ENCODE data around the gene NPHP4. TPM values are rescaled to one million over a fixed set of nuclear protein-coding genes. Genes with fewer than 3 reads are reported as not detected.

The NPHP4 gene
- total and polyA plus RNA-seq, 2 experiments from 2014 or later, result 6.4 to 12.7 TPM

- Histone ChIP-seq H3K4me1 (ENCODE audit: low read depth) (no peaks in the 10 kb centered on the region), H3K27me3 (no peaks in the 10 kb centered on the region), H3K27ac (no peak overlapping the region), H3K36me3 (no peaks in the 10 kb centered on the region), H3K4me3 (no peak overlapping the region), H3K9me3 (ENCODE audit: low read depth) (no peaks in the 10 kb centered on the region)
- TF ChIP-seq, protein P1, sequence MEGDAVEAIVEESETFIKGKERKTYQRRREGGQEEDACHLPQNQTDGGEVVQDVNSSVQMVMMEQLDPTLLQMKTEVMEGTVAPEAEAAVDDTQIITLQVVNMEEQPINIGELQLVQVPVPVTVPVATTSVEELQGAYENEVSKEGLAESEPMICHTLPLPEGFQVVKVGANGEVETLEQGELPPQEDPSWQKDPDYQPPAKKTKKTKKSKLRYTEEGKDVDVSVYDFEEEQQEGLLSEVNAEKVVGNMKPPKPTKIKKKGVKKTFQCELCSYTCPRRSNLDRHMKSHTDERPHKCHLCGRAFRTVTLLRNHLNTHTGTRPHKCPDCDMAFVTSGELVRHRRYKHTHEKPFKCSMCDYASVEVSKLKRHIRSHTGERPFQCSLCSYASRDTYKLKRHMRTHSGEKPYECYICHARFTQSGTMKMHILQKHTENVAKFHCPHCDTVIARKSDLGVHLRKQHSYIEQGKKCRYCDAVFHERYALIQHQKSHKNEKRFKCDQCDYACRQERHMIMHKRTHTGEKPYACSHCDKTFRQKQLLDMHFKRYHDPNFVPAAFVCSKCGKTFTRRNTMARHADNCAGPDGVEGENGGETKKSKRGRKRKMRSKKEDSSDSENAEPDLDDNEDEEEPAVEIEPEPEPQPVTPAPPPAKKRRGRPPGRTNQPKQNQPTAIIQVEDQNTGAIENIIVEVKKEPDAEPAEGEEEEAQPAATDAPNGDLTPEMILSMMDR (IDR thresholded peaks at IDR 0.05; ENCODE audit: low read depth, low read length), result no peak
- DNase-seq (ENCODE audit: low read depth in 1 of 2, low spot score in 1 of 2), result no peak
Measured at GRCh38 chr1:6038603-6039002, 46.4 kb upstream of the NPHP4 start.

GRCh38 chr1:6037338-6037762, 45.1 kb upstream of the NPHP4 start:
- DNase-seq (ENCODE audit: low read depth in 1 of 2, low spot score in 1 of 2), result peak in 1 of 2 donors; percentile 78

GRCh38 chr1:6035719-6036118, 43.5 kb upstream of the NPHP4 start:
- H3K27me3 ChIP-seq, result peaks cover 11% of the 10 kb centered on the region
- no peaks in the 10 kb centered on the region for H3K9me3 ChIP-seq (ENCODE audit: low read depth)
- TF ChIP-seq, protein P1 (IDR thresholded peaks at IDR 0.05; ENCODE audit: low read depth, low read length), result no peak
- no peaks in the 10 kb centered on the region for H3K4me1 ChIP-seq (ENCODE audit: low read depth)
- no peaks in the 10 kb centered on the region for H3K36me3 ChIP-seq
- no peak overlapping the region for H3K27ac ChIP-seq
- no peak overlapping the region for H3K4me3 ChIP-seq
- DNase-seq (ENCODE audit: low read depth in 1 of 2, low spot score in 1 of 2), result peak in 1 of 2 donors; percentile 2

More at GRCh38 chr1:6037338-6037762, 45.1 kb upstream of the NPHP4 start:
- Histone ChIP-seq H3K27me3 (peaks cover 6% of the 10 kb centered on the region), H3K9me3 (ENCODE audit: low read depth) (no peaks in the 10 kb centered on the region), H3K27ac (no peak overlapping the region), H3K4me3 (no peak overlapping the region), H3K36me3 (no peaks in the 10 kb centered on the region), H3K4me1 (ENCODE audit: low read depth) (no peaks in the 10 kb centered on the region)
- TF ChIP-seq, protein P1 (IDR thresholded peaks at IDR 0.05; ENCODE audit: low read depth, low read length), result no peak

- no peaks in the 10 kb centered on the region for H3K36me3 ChIP-seq
- no peaks in the 10 kb centered on the region for H3K4me1 ChIP-seq (ENCODE audit: low read depth)
- H3K27me3 ChIP-seq, result peaks cover 11% of the 10 kb centered on the region
- H3K4me3 ChIP-seq, result no peak overlapping the region
- DNase-seq (ENCODE audit: low read depth in 1 of 2, low spot score in 1 of 2), result no peak
- H3K9me3 ChIP-seq (ENCODE audit: low read depth), result no peaks in the 10 kb centered on the region
- TF ChIP-seq, protein P1 (IDR thresholded peaks at IDR 0.05; ENCODE audit: low read depth, low read length), result no peak
- H3K27ac ChIP-seq, result no peak overlapping the region
Measured at GRCh38 chr1:6035303-6035702, 43.1 kb upstream of the NPHP4 start.

GRCh38 chr1:6034750-6035096, 42.5 kb upstream of the NPHP4 start:
- no peaks in the 10 kb centered on the region for H3K36me3 ChIP-seq
- DNase-seq (ENCODE audit: low read depth in 1 of 2, low spot score in 1 of 2), result no peak
- peaks cover 11% of the 10 kb centered on the region for H3K27me3 ChIP-seq
- TF ChIP-seq, protein P1 (IDR thresholded peaks at IDR 0.05; ENCODE audit: low read depth, low read length), result no peak
- H3K27ac ChIP-seq, result no peak overlapping the region
- no peak overlapping the region for H3K4me3 ChIP-seq
- H3K9me3 ChIP-seq (ENCODE audit: low read depth), result no peaks in the 10 kb centered on the region
- no peaks in the 10 kb centered on the region for H3K4me1 ChIP-seq (ENCODE audit: low read depth)

Data from cardiac muscle cell (in vitro differentiated cells and primary cell).